Right lobe of liver (tissue), 4 donors: Measurements from ENCODE around the gene SRP14.

ENCODE experiments used
- CTCF ChIP-seq, 4 donors: fragments of 200-600 bp in 3 of 4; fragments of 450-650 bp in 1 of 4; IDR thresholded peaks; one replicate each; pipeline versions ENCODE4 v1.5.1 to v1.8.0; 2016 to 2022; ENCODE audit warnings: antibody characterized with exemption in 4 of 4, mild to moderate bottlenecking in 2 of 4
- POLR2A ChIP-seq: fragments of 450-650 bp; IDR thresholded peaks from one replicate; pipeline ENCODE4 v1.6.1; 2017; ENCODE audit warnings: antibody characterized with exemption, mild to moderate bottlenecking
- donor health status: DM: no; HTN: no; CAD: no.
- donor health status: DM: no; HTN: no; CAD: no.
- donor health status: DM: no; HTN: yes; CAD: no.

- no peak for TF ChIP-seq POLR2A
- no peak for TF ChIP-seq CTCF (IDR thresholded peaks at IDR 0.05)
These were observed 12.8 kb upstream of the SRP14 start for GRCh38 chr15:40051616-40052415.
